ENCODE results near the gene SKOR1.

The SKOR1 gene

GRCh38 chr15:67794832-67795574 lies 30.3 kb upstream of the SKOR1 start:
- DNase-seq = peak; percentile 39

- DNase-seq = no peak
These were observed 28.8 kb upstream of the SKOR1 start for GRCh38 chr15:67796196-67797127.

- peak; percentile 35 for DNase-seq
These were observed 25.5 kb upstream of the SKOR1 start for GRCh38 chr15:67799801-67800205.

GRCh38 chr15:67801142-67801541 lies 24.2 kb upstream of the SKOR1 start:
- DNase-seq = no peak

GRCh38 chr15:67801926-67802914 lies 23.1 kb upstream of the SKOR1 start:
- DNase-seq = no peak

GRCh38 chr15:67803299-67803698 lies 22.0 kb upstream of the SKOR1 start:
- DNase-seq = no peak

GRCh38 chr15:67803996-67804843 lies 21.1 kb upstream of the SKOR1 start:
- no peak for DNase-seq

- DNase-seq = no peak
These were observed 20.2 kb upstream of the SKOR1 start for GRCh38 chr15:67805008-67805665.

- DNase-seq = no peak
These were observed 19.4 kb upstream of the SKOR1 start for GRCh38 chr15:67805666-67806516.

- DNase-seq = no peak
These were observed 18.8 kb upstream of the SKOR1 start for GRCh38 chr15:67806536-67806935.

GRCh38 chr15:67807141-67807540 lies 18.2 kb upstream of the SKOR1 start:
- DNase-seq = no peak

GRCh38 chr15:67807836-67808235 lies 17.5 kb upstream of the SKOR1 start:
- DNase-seq = no peak

- DNase-seq = no peak
These were observed 16.5 kb upstream of the SKOR1 start for GRCh38 chr15:67808821-67809220.

GRCh38 chr15:67809441-67809840 lies 15.9 kb upstream of the SKOR1 start:
- no peak for DNase-seq

- DNase-seq = no peak
These were observed 15.4 kb upstream of the SKOR1 start for GRCh38 chr15:67809866-67810265.

GRCh38 chr15:67812241-67812644 lies 13.1 kb upstream of the SKOR1 start:
- no peak for DNase-seq

GRCh38 chr15:67813104-67813634 lies 12.1 kb upstream of the SKOR1 start:
- no peak for DNase-seq

GRCh38 chr15:67815036-67815592 lies 10.2 kb upstream of the SKOR1 start:
- no peak for DNase-seq

GRCh38 chr15:67816668-67817067 lies 8.6 kb upstream of the SKOR1 start:
- no peak for DNase-seq

GRCh38 chr15:67818464-67818863 lies 6.8 kb upstream of the SKOR1 start:
- no peak for DNase-seq
